HL-60 (cell line): Measurements from ENCODE around the gene HSD11B1.

ENCODE experiments used
- SPI1 ChIP-seq: IDR thresholded peaks from 2 replicates; pipeline ENCODE4 v1.6.1; 2012; ENCODE audit warnings: low read depth, mild to moderate bottlenecking, borderline replicate concordance
- TF ChIP-seq, protein P1 (sequence below): IDR thresholded peaks from 2 replicates; pipeline ENCODE4 v1.6.1; 2012; ENCODE audit warnings: low read depth; ENCODE audit not compliant: insufficient replicate concordance
- TF ChIP-seq, protein P2 (sequence below): IDR thresholded peaks from one replicate; pipeline ENCODE4 v1.5.1; 2011; ENCODE audit warnings: low read length, control low read depth, inconsistent platforms; ENCODE audit not compliant: insufficient read depth

DNA sequence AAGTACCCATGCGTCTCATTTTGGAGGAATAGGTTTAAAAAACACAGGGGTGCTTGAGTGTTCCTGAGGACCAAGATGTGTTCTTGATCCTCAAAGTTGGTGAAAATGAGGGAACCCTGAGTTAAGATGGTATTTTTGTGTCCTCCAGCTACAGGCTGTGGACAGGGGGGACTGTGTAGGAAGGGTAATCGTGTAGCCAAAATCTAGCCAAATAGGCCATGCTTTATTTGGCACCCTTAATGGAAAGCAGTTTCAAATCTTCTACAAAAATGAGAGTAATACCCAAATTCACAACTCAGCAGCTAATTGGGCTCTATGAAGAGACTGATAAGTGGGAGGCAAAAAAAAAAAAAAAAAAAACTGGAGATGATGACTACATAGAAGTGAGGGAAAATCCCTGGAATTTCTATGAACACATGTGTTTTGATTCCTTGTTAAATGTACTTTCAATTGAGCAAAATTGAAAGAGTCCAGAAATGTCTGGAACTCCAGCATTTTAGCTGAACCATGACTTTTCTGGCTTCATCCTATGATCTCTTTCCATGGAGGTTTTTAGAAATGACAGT, 470 bp downstream of the HSD11B1 start:
- TF ChIP-seq, protein P1, sequence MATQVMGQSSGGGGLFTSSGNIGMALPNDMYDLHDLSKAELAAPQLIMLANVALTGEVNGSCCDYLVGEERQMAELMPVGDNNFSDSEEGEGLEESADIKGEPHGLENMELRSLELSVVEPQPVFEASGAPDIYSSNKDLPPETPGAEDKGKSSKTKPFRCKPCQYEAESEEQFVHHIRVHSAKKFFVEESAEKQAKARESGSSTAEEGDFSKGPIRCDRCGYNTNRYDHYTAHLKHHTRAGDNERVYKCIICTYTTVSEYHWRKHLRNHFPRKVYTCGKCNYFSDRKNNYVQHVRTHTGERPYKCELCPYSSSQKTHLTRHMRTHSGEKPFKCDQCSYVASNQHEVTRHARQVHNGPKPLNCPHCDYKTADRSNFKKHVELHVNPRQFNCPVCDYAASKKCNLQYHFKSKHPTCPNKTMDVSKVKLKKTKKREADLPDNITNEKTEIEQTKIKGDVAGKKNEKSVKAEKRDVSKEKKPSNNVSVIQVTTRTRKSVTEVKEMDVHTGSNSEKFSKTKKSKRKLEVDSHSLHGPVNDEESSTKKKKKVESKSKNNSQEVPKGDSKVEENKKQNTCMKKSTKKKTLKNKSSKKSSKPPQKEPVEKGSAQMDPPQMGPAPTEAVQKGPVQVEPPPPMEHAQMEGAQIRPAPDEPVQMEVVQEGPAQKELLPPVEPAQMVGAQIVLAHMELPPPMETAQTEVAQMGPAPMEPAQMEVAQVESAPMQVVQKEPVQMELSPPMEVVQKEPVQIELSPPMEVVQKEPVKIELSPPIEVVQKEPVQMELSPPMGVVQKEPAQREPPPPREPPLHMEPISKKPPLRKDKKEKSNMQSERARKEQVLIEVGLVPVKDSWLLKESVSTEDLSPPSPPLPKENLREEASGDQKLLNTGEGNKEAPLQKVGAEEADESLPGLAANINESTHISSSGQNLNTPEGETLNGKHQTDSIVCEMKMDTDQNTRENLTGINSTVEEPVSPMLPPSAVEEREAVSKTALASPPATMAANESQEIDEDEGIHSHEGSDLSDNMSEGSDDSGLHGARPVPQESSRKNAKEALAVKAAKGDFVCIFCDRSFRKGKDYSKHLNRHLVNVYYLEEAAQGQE, result no peak
- TF ChIP-seq, protein P2, sequence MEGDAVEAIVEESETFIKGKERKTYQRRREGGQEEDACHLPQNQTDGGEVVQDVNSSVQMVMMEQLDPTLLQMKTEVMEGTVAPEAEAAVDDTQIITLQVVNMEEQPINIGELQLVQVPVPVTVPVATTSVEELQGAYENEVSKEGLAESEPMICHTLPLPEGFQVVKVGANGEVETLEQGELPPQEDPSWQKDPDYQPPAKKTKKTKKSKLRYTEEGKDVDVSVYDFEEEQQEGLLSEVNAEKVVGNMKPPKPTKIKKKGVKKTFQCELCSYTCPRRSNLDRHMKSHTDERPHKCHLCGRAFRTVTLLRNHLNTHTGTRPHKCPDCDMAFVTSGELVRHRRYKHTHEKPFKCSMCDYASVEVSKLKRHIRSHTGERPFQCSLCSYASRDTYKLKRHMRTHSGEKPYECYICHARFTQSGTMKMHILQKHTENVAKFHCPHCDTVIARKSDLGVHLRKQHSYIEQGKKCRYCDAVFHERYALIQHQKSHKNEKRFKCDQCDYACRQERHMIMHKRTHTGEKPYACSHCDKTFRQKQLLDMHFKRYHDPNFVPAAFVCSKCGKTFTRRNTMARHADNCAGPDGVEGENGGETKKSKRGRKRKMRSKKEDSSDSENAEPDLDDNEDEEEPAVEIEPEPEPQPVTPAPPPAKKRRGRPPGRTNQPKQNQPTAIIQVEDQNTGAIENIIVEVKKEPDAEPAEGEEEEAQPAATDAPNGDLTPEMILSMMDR, result no peak
- no peak for TF ChIP-seq SPI1
